ENCODE data around the gene MCC.
A peak's percentile ranks its signal among the peaks of the same experiment; 100 is the strongest.
"Not testable (repeated sequence)": the region's sequence is repeated elsewhere in the genome, so short reads cannot be mapped to it uniquely, and the experiment has no call there.

The MCC gene

GRCh38 chr5:113075019-113075418 is 413.2 kb downstream of the MCC start:
- intact Hi-C loops (cut with DNase I): no loop called here
- DNase-seq: peak in 1 of 10 donors; percentile 72

GRCh38 chr5:113073629-113074034 is 414.6 kb downstream of the MCC start:
- peak in 1 of 10 donors; percentile 68 for DNase-seq
- intact Hi-C loops (cut with DNase I): not testable (repeated sequence)

GRCh38 chr5:113071401-113071800 is 416.9 kb downstream of the MCC start:
- DNase-seq: no peak
- intact Hi-C loops (cut with DNase I): no loop called here

- intact Hi-C loops (cut with DNase I): no loop called here
- DNase-seq: no peak
Observed at GRCh38 chr5:113070901-113071300, 417.4 kb downstream of the MCC start.

GRCh38 chr5:113068559-113068958 is 419.7 kb downstream of the MCC start:
- intact Hi-C loops (cut with DNase I): no loop called here
- no peak for DNase-seq

- intact Hi-C loops (cut with DNase I): no loop called here
- DNase-seq: peak in 3 of 10 donors; percentile 33 to 55 (median 42)
Observed at GRCh38 chr5:113067635-113068344, 420.5 kb downstream of the MCC start.

- intact Hi-C loops (cut with DNase I): no loop called here
- DNase-seq: no peak
Observed at GRCh38 chr5:113065626-113066025, 422.6 kb downstream of the MCC start.

GRCh38 chr5:113064806-113065205 is 423.4 kb downstream of the MCC start:
- intact Hi-C loops (cut with DNase I): no loop called here
- no peak for DNase-seq

GRCh38 chr5:113063927-113064326 is 424.3 kb downstream of the MCC start:
- intact Hi-C loops (cut with DNase I): no loop called here
- DNase-seq: peak in 1 of 10 donors; percentile 85

- DNase-seq: no peak
Observed at GRCh38 chr5:113062869-113063508, 425.3 kb downstream of the MCC start.

GRCh38 chr5:113061846-113062780 is 426.1 kb downstream of the MCC start:
- no peak for DNase-seq
- intact Hi-C loops (cut with DNase I): no loop called here

More at GRCh38 chr5:113062869-113063508, 425.3 kb downstream of the MCC start:
- intact Hi-C loops (cut with DNase I): no loop called here

- intact Hi-C loops (cut with DNase I): no loop called here
- DNase-seq: no peak
Observed at GRCh38 chr5:113060408-113061025, 427.7 kb downstream of the MCC start.

- peak in 2 of 10 donors; percentile 40 to 46 for DNase-seq
- intact Hi-C loops (cut with DNase I): no loop called here
Observed at GRCh38 chr5:113059232-113060040, 428.8 kb downstream of the MCC start.

GRCh38 chr5:113058706-113059226 is 429.5 kb downstream of the MCC start:
- intact Hi-C loops (cut with DNase I): no loop called here
- no peak for DNase-seq

GRCh38 chr5:113058269-113058668 is 430.0 kb downstream of the MCC start:
- DNase-seq: no peak
- intact Hi-C loops (cut with DNase I): no loop called here

- intact Hi-C loops (cut with DNase I): no loop called here
- DNase-seq: peak in 1 of 10 donors; percentile 87
Observed at GRCh38 chr5:113057557-113057984, 430.7 kb downstream of the MCC start.

GRCh38 chr5:113056988-113057387 is 431.3 kb downstream of the MCC start:
- intact Hi-C loops (cut with DNase I): no loop called here
- DNase-seq: no peak

GRCh38 chr5:113054899-113055298 is 433.4 kb downstream of the MCC start:
- intact Hi-C loops (cut with DNase I): no loop called here
- DNase-seq: no peak

GRCh38 chr5:113053511-113053995 is 434.7 kb downstream of the MCC start:
- intact Hi-C loops (cut with DNase I): no loop called here

More at GRCh38 chr5:113053511-113053995, 434.7 kb downstream of the MCC start:
- DNase-seq: no peak

All from posterior cingulate gyrus (tissue), 11 donors.